Activated CD4-positive, alpha-beta T cell treated with anti-CD3 and anti-CD28 coated beads, Interleukin-2, amount 10 ng/mL, durations not matched to agents 24 days and 14 days (primary cell): ENCODE measurements around the gene NRXN2. TPM values are rescaled to one million over a fixed set of nuclear protein-coding genes. Genes with fewer than 3 reads are reported as not detected.

ENCODE experiments used
- DNase-seq: peaks from one replicate; pipeline ENCODE4 v3.0.0; 2022
- H3K27ac Mint-ChIP-seq: one replicate; pipeline ENCODE4 v1.8.0; 2022; ENCODE audit warnings: mild to moderate bottlenecking, mixed read lengths
- H3K27me3 Mint-ChIP-seq: one replicate; pipeline ENCODE4 v1.8.0; 2022; ENCODE audit warnings: mixed read lengths
- H3K36me3 Mint-ChIP-seq: one replicate; pipeline ENCODE4 v1.8.0; 2022; ENCODE audit warnings: low read depth, mild to moderate bottlenecking, mixed read lengths
- H3K4me1 Mint-ChIP-seq: one replicate; pipeline ENCODE4 v1.8.0; 2021; ENCODE audit warnings: mixed read lengths
- H3K4me3 Mint-ChIP-seq: one replicate; pipeline ENCODE4 v1.8.0; 2022; ENCODE audit warnings: mild to moderate bottlenecking, moderate library complexity, mixed read lengths
- H3K9me3 Mint-ChIP-seq: one replicate; pipeline ENCODE4 v1.8.0; 2021; ENCODE audit warnings: mixed read lengths
- intact Hi-C: fragments of 100-400 bp; cut with micrococcal nuclease; formaldehyde crosslinking; loops from one replicate; pipeline ENCODE4 v1.15.1; 2023
- total RNA-seq: library from RNA; stranded (reverse); gene quantifications from 2 replicates; pipeline ENCODE4 v1.2.3, GENCODE V29; 2022

Gene NRXN2
- total RNA-seq, 1 donor from 2014 or later, result 0.61 TPM

GRCh38 chr11:64622681-64623080 lies 100.3 kb downstream of the NRXN2 start:
- Mint-ChIP-seq H3K36me3 (no peaks in the 10 kb centered on the region), H3K9me3 (no peaks in the 10 kb centered on the region), H3K27ac (no peak overlapping the region), H3K4me3 (no peak overlapping the region), H3K27me3 (no peaks in the 10 kb centered on the region), H3K4me1 (no peaks in the 10 kb centered on the region)
- intact Hi-C loops, result no loop called here
- DNase-seq, result no peak

- no peaks in the 10 kb centered on the region for H3K36me3 Mint-ChIP-seq
- no peaks in the 10 kb centered on the region for H3K27me3 Mint-ChIP-seq
- intact Hi-C loops, result no loop called here
- no peak overlapping the region for H3K4me3 Mint-ChIP-seq
- H3K9me3 Mint-ChIP-seq, result no peaks in the 10 kb centered on the region
- no peak for DNase-seq
- no peak overlapping the region for H3K27ac Mint-ChIP-seq
- H3K4me1 Mint-ChIP-seq, result no peaks in the 10 kb centered on the region
Observed at GRCh38 chr11:64621283-64622019, 101.5 kb downstream of the NRXN2 start.

GRCh38 chr11:64620381-64620971 lies 102.5 kb downstream of the NRXN2 start:
- Mint-ChIP-seq H3K9me3 (no peaks in the 10 kb centered on the region), H3K27ac (no peak overlapping the region)
- intact Hi-C loops, result no loop called here

GRCh38 chr11:64619811-64620380 lies 103.1 kb downstream of the NRXN2 start:
- H3K4me3 Mint-ChIP-seq, result no peak overlapping the region
- no peaks in the 10 kb centered on the region for H3K9me3 Mint-ChIP-seq
- intact Hi-C loops, result no loop called here

More at GRCh38 chr11:64620381-64620971, 102.5 kb downstream of the NRXN2 start:
- H3K4me1 Mint-ChIP-seq, result no peaks in the 10 kb centered on the region
- no peaks in the 10 kb centered on the region for H3K27me3 Mint-ChIP-seq
- H3K36me3 Mint-ChIP-seq, result no peaks in the 10 kb centered on the region
- no peak overlapping the region for H3K4me3 Mint-ChIP-seq
- DNase-seq, result no peak

GRCh38 chr11:64619196-64619595 lies 103.8 kb downstream of the NRXN2 start:
- intact Hi-C loops, result no loop called here
- H3K4me1 Mint-ChIP-seq, result peaks cover 2% of the 10 kb centered on the region
- H3K36me3 Mint-ChIP-seq, result no peaks in the 10 kb centered on the region
- no peak overlapping the region for H3K27ac Mint-ChIP-seq
- DNase-seq, result no peak
- no peaks in the 10 kb centered on the region for H3K9me3 Mint-ChIP-seq
- no peak overlapping the region for H3K4me3 Mint-ChIP-seq
- no peaks in the 10 kb centered on the region for H3K27me3 Mint-ChIP-seq

More at GRCh38 chr11:64619811-64620380, 103.1 kb downstream of the NRXN2 start:
- peaks cover 2% of the 10 kb centered on the region for H3K4me1 Mint-ChIP-seq
- no peaks in the 10 kb centered on the region for H3K27me3 Mint-ChIP-seq
- no peak overlapping the region for H3K27ac Mint-ChIP-seq
- no peaks in the 10 kb centered on the region for H3K36me3 Mint-ChIP-seq
- no peak for DNase-seq

GRCh38 chr11:64616817-64617216 lies 106.2 kb downstream of the NRXN2 start:
- intact Hi-C loops, result no loop called here
- Mint-ChIP-seq H3K4me1 (peaks cover 7% of the 10 kb centered on the region), H3K36me3 (no peaks in the 10 kb centered on the region), H3K27ac (no peak overlapping the region), H3K4me3 (no peak overlapping the region), H3K27me3 (no peaks in the 10 kb centered on the region), H3K9me3 (no peaks in the 10 kb centered on the region)
- DNase-seq, result no peak

DNA sequence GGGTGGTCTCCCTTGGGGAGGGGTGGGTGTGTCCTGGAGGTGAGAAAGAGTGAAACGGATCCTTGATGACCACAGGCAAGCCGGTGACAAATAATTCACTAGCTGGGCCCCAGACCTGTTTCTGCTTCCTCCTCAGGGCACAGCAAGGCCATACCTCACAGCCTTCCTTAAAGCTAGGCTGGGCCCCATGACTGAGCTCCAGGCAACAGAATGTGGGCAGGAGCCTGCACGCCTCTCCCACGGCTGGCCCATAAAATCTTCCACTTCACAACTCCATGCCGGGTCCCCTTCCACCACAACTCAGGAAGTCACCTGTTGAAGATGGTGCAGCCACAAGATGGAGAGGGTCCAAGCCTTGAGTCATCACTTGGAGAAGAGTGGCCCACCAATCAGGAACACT lies 108.1 kb downstream of the NRXN2 start:
- no peak for DNase-seq
- H3K4me3 Mint-ChIP-seq, result no peak overlapping the region
- peaks cover 11% of the 10 kb centered on the region for H3K4me1 Mint-ChIP-seq
- H3K27me3 Mint-ChIP-seq, result no peaks in the 10 kb centered on the region
- intact Hi-C loops, result no loop called here
- no peaks in the 10 kb centered on the region for H3K36me3 Mint-ChIP-seq
- H3K27ac Mint-ChIP-seq, result no peak overlapping the region
- H3K9me3 Mint-ChIP-seq, result no peaks in the 10 kb centered on the region

DNA sequence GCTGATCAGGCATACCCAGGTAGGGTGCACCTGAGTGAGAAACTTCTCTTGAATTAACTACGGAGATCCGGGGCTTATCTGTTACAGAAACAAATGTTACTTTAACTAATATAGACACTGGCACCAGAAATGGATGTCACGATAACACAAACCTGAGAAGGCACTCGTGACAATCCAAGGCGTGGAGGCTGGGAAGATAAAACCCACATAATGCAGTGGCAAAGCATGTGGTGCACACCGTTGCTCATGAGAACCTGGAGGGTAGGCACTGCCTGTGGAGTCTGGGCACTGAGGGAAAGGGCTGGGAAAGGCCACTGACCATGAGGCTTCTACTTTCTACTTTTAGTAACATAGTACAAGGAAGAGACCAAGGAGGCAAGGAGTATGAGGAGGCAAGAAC lies 109.3 kb downstream of the NRXN2 start:
- no peak for DNase-seq
- Mint-ChIP-seq H3K36me3 (no peaks in the 10 kb centered on the region), H3K27ac (no peak overlapping the region), H3K4me1 (peaks cover 11% of the 10 kb centered on the region), H3K4me3 (no peak overlapping the region), H3K27me3 (no peaks in the 10 kb centered on the region), H3K9me3 (no peaks in the 10 kb centered on the region)
- intact Hi-C loops, result no loop called here

DNA sequence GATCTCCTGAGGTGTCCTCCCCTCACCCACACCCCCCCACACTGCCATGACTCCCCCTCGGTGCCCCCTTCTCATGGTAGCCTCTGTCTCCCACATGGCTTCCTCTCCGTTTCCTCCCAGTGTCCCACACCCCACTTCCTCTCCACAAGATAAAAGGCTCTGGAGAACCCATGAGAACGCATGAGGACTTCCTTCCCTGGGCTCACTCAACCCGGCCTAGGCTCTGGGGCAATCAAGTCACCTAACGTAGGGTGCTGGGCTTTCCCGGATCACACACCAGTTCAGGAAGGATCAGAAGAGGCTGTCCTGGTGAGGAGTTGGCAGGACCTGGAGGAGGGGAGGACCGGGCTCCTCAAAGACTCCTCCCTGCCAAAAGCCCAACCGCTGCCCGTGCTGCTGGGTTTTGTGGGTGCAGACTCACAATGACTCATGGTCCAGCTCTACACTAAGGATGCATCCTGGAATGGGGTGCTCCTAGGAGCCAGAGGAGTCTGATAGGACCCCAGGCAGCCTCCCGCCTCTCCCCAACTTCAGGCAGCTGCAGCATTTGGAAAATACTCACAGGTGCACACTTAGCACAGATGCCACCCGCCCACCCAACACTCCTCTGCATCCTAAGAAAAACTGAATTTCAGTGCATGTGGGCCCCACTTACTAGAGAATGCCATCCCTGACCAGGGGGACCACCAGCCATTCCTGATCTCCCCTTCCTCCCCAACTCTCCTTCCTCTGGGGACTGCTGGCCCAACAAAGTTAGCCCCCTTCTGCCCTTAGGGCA lies 110.9 kb downstream of the NRXN2 start:
- Mint-ChIP-seq H3K27me3 (no peaks in the 10 kb centered on the region), H3K9me3 (no peaks in the 10 kb centered on the region), H3K36me3 (no peaks in the 10 kb centered on the region), H3K27ac (peak overlapping the region; percentile 51), H3K4me3 (no peak overlapping the region), H3K4me1 (peaks cover 11% of the 10 kb centered on the region)
- DNase-seq, result no peak
- intact Hi-C loops, result no loop called here

GRCh38 chr11:64611176-64611575 lies 111.8 kb downstream of the NRXN2 start:
- Mint-ChIP-seq H3K9me3 (no peaks in the 10 kb centered on the region), H3K27me3 (no peaks in the 10 kb centered on the region), H3K36me3 (no peaks in the 10 kb centered on the region), H3K4me3 (no peak overlapping the region), H3K27ac (no peak overlapping the region), H3K4me1 (peaks cover 11% of the 10 kb centered on the region)
- intact Hi-C loops, result no loop called here
- no peak for DNase-seq

- peaks cover 11% of the 10 kb centered on the region for H3K4me1 Mint-ChIP-seq
- H3K27ac Mint-ChIP-seq, result no peak overlapping the region
Observed at GRCh38 chr11:64610596-64610995, 112.4 kb downstream of the NRXN2 start.

DNA sequence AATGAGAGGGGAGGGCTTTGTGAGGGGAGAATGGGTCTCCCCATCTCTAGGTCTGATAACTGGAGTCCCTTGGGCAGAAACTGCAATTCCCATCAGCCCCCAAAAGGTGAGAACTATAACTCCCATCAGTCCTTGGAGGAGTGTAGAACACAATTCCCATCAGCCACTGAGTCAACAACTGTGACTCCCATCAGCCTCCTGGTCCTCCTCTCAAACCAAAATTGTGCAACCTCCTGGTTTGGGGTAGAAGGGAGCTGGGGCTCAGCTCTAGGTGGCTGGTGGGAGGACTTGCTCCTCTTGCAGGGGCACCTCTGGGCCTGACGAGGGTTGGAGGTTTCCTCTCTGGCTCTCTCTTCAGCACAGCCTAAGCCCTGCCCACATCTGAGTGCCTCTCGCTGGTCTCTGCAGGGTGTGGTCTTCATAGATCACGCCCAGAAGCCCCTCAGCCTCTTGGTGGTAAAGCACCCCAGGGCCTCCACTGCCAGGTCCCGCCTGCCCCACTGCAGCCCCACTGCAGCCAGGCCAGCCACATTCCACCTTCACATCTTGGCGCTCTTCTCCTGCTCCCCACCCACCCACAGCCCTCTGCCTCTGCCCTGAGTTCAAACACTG lies 113.5 kb downstream of the NRXN2 start:
- H3K36me3 Mint-ChIP-seq, result no peaks in the 10 kb centered on the region
- H3K27me3 Mint-ChIP-seq, result no peaks in the 10 kb centered on the region
- no peak for DNase-seq
- H3K4me1 Mint-ChIP-seq, result peaks cover 9% of the 10 kb centered on the region
- H3K9me3 Mint-ChIP-seq, result no peaks in the 10 kb centered on the region
- intact Hi-C loops, result no loop called here
- H3K4me3 Mint-ChIP-seq, result no peak overlapping the region
- H3K27ac Mint-ChIP-seq, result no peak overlapping the region

More at GRCh38 chr11:64610596-64610995, 112.4 kb downstream of the NRXN2 start:
- Mint-ChIP-seq H3K9me3 (no peaks in the 10 kb centered on the region), H3K36me3 (no peaks in the 10 kb centered on the region), H3K27me3 (no peaks in the 10 kb centered on the region), H3K4me3 (no peak overlapping the region)
- intact Hi-C loops, result no loop called here
- DNase-seq, result no peak

- no peak for DNase-seq
- intact Hi-C loops, result no loop called here
- Mint-ChIP-seq H3K27ac (no peak overlapping the region), H3K4me1 (peaks cover 9% of the 10 kb centered on the region), H3K4me3 (no peak overlapping the region), H3K9me3 (no peaks in the 10 kb centered on the region), H3K36me3 (no peaks in the 10 kb centered on the region), H3K27me3 (no peaks in the 10 kb centered on the region)
Observed at GRCh38 chr11:64608636-64609035, 114.4 kb downstream of the NRXN2 start.
